ENCODE data around the gene VWCE.
A peak's percentile ranks its signal among the peaks of the same experiment; 100 is the strongest.

Gene VWCE, protein sequence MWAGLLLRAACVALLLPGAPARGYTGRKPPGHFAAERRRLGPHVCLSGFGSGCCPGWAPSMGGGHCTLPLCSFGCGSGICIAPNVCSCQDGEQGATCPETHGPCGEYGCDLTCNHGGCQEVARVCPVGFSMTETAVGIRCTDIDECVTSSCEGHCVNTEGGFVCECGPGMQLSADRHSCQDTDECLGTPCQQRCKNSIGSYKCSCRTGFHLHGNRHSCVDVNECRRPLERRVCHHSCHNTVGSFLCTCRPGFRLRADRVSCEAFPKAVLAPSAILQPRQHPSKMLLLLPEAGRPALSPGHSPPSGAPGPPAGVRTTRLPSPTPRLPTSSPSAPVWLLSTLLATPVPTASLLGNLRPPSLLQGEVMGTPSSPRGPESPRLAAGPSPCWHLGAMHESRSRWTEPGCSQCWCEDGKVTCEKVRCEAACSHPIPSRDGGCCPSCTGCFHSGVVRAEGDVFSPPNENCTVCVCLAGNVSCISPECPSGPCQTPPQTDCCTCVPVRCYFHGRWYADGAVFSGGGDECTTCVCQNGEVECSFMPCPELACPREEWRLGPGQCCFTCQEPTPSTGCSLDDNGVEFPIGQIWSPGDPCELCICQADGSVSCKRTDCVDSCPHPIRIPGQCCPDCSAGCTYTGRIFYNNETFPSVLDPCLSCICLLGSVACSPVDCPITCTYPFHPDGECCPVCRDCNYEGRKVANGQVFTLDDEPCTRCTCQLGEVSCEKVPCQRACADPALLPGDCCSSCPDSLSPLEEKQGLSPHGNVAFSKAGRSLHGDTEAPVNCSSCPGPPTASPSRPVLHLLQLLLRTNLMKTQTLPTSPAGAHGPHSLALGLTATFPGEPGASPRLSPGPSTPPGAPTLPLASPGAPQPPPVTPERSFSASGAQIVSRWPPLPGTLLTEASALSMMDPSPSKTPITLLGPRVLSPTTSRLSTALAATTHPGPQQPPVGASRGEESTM

GRCh38 chr11:61294717-61295595 lies at the start of gene VWCE:
TSS of gene VWCE (minus strand) at chr11:61295316. CDS start at chr11:61295037, 279 bp downstream.
- peak; percentile 78 for DNase-seq

DNA sequence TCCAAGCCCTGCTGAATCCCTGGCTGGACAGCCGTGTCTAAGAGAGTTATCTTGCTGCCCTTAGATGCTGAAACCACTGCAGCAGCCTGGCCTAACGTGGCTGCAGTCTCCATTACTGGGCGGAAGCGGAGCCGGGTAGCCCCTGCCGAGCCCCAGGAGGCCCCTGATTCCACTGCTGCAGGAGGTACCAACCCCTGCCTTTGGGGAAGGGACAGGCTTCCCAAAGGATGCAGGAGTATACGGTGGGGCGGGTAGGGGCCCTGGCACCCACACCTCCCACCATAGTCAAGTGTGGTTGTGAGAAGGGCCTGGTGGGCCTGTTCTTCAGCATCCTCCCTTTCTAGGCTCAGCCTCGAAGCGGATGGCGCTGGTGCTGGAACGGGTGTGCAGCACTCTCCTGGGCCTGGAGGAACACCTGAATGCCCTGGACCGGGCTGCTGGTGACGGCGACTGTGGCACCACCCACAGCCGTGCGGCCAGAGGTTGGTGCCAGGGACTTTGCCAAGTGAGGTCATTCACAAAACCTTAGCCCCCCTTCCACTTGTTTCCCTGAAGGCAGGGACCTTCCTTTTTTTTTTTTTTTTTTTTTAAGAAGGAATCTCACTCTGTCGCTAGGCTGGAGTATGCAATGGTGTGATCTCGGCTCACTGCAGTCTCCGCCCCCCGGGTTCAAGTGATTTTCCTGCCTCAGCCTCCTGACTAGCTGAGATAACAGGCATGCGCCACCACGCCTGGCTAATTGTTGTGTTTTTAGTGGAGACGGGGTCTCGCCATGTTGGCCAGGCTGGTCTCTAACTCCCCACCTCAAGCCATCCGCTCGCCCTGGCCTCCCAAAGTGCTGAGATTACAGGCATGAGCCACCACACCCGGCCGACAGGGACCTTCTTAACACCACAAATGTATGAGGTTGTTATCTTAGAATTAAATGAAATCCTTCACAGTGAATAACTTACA lies 49.0 kb upstream of the VWCE start:
- DNase-seq: no peak

- no peak for DNase-seq
These were observed 47.2 kb upstream of the VWCE start for GRCh38 chr11:61342207-61342803.

DNA sequence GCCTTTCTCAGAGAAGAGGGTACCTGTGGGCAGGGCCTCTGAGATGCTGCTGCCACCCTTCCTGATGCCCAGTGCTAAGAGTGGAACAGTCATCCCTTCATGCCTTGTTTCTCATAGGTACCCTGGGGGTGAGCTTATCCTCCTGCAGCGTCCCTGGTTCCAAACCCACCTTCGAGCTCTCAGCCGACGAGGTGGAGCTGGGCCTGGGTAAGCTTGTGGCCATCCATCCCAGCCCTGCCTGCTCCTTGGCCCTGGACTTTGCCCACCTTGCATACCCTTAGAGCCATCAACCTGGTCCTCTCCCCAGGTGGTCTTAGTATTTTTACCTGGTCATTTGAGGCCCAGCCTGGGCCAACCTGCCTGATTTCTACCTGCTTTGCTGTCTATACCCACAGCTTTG lies 46.6 kb upstream of the VWCE start:
- DNase-seq: no peak

- no peak for DNase-seq
These were observed 45.9 kb upstream of the VWCE start for GRCh38 chr11:61340979-61341378.

DNA sequence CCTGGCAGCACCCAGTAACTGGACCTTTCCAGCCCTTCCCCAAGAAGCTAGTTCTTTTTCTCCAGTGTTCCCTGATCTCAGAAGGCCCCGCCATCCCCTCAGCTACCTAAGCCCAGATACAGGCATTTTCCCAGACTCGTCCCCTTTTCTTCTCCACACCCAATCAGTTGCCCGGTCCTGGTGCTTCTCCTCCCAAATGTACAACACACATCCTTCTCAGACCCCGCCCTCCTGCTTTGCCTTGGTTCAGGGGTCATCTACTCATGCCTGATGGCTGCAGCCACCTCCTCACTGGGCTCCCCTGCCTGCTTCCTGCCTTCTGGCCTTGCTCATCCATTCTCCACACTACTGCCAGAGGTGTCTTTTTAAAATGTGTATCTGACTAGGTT lies 44.4 kb upstream of the VWCE start:
- no peak for DNase-seq

GRCh38 chr11:61338783-61339489 lies 43.8 kb upstream of the VWCE start:
- no peak for DNase-seq

DNA sequence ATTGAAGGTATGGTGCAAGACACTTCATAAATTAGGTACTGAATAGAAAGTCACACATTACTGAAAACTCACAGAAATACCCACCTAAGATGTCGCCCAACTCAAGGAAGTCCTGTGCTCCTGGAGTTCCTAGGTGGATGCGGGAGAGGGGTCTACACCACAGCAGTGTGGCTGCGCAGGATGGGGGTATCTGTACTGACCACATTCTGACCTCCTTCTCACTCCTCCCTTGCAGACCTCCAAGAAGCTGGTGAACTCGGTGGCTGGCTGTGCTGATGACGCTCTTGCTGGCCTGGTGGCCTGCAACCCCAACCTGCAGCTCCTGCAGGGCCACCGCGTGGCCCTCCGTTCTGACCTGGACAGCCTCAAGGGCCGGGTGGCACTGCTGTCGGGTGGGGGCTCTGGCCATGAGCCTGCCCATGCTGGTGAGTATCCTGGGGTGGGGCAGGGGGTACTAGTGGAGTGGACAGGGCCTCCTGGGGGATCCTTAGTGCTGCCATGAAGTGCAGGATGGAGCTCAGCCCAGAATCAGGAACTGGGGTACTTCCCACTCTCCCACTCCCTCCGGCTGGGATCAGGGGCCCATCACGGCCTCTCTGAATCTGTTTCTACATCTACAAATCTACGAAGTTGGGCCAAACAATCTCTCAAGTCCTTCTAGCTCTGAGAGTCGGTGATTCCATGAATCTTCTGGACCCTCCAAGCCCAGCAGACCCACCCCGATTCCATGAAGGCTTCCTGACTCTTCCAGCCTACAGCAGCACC lies 42.8 kb upstream of the VWCE start:
- DNase-seq: no peak

- DNase-seq: peak; percentile 11 to 64
These were observed 41.2 kb upstream of the VWCE start for GRCh38 chr11:61336171-61336935.

- DNase-seq: no peak
These were observed 40.2 kb upstream of the VWCE start for GRCh38 chr11:61335355-61335710.

- no peak for DNase-seq
These were observed 39.6 kb upstream of the VWCE start for GRCh38 chr11:61334434-61335354.

DNA sequence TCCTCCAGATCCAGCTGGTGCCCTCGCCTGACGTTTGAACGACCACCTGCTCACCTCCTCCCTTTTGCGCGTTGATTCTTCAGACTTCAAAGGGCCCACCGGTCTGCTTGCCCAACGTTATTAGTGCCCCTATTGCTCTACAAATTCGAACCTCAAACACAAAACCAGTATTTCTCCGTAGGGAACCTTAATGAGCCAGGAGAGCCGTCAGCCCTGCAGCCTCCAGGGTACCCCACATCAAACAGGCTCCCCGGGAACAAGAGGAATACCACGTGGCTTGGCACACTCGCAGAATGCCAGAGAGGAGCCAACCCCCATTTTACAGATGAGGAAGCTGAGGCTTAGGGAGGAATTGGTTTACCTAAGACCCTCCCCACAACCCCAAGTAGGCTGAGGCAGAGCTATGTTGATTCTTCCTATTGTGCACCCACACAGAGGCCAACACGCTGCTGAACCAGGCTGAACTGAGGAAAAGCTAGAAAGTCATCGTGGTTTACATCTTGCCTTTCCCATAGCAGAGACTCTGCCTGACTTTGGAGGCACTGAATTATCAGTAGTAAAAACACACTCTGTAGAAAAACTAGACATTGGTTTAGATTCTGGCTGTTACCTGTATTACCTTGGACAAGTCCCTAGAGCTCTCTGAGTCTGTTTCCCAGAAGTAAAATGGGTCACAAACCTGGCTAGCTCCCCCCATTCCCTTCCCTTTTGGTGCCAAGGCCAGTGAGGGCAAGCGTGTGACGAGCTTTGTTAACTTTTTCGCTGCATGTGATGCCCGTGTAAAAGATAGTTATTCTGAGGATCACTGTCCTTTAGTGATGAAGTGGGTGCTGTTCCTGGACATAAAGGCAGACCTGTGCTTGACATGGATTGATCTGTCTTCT lies 38.7 kb upstream of the VWCE start:
- DNase-seq: peak in 1 of 2 experiments; percentile 47

DNA sequence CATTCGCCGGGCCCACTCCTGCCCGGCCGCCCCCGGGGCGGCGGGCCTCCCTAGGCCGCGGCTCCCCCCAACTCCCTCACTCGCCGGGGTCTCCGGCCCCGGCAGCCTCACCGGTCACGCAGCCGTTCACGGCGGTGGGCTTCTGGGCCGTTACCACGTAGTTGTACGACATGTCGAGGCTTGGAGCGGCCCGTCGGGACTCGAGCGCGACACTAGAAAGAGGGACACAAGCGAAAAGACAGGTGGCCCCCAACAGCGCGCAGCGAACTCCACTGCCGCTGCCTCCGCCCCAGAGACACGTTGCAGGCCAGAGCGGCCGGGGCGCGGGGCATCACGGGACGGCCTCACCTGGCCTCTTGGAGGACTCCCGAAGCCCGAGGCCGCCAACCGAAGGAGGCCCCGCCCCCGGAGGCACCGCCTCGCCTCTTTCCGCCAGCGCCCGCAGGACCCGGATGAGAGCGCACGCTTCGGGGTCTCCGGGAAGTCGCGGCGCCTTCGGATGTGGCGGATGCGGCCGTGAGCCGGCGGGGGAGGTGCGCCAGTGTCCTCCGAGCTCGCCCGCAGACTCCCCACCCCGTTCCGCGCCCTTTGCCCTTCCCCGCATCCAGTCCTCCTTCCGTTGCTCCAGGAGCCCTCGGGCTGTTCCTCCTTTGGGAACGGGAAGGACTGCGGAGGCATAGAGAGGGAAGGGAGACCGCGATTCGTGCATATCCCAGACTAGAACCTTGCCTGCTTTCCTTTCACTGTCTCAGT lies 37.9 kb upstream of the VWCE start, which contains the start of the genes DDB1 and TKFC:
Gene DDB1 (minus strand): TSS at position 309 of the 753 bp plus-strand sequence. CDS start 137 bp downstream, at position 172.
Gene TKFC (plus strand): TSS at position 432 of the 753 bp plus-strand sequence. CDS start 1,501 bp downstream, outside the sequence.
- DNase-seq: peak; percentile 86 to 90

GRCh38 chr11:61332281-61332796 lies 37.2 kb upstream of the VWCE start:
- peak in 1 of 2 experiments; percentile 6 for DNase-seq

DNA sequence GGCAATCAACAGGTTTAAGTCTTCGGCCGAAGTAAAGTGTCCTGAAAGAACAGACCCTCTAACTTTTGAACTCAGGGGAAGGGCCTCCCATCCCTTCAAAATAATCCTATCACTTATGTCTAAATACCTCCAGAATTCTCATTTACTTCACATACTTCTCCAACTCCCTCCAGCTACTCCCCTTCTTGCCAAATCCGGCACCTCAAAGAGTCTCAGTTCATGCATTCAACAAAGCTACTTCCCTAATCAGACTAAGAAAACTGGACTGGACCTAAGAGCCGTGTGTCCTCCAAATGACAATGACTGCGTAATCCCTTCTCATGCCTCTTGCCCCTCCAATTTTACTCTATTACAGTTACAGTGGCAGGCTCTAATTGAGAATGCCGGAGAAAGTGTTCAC lies 36.5 kb upstream of the VWCE start:
- no peak for DNase-seq
